Fibroblast of the aortic adventitia (primary cell): Measurements from ENCODE around the gene NR4A1. TPM values are rescaled to one million over a fixed set of nuclear protein-coding genes. Genes with fewer than 3 reads are reported as not detected.

Source experiments
- DNase-seq: peaks from one replicate; pipeline ENCODE4 v3.0.0-alpha.2; 2010; ENCODE audit warnings: low read depth
- H3K4me3 ChIP-seq: 2 replicates; pipeline ENCODE4 v1.5.1; 2011; ENCODE audit warnings: low read depth, mild to moderate bottlenecking, control low read depth, low read length, moderate library complexity
- total RNA-seq: library from RNA; depleted of rRNA; stranded (reverse); fragments of >200 nt; gene quantifications from 2 replicates; pipeline ENCODE4 v1.2.3, GENCODE V29; 2012; ENCODE audit warnings: low replicate concordance
- TF ChIP-seq, protein P1 (sequence below): IDR thresholded peaks from 2 replicates; pipeline ENCODE4 v1.5.1; 2011; ENCODE audit warnings: mild to moderate bottlenecking, low read length, control low read depth, inconsistent platforms; ENCODE audit not compliant: insufficient read depth

The NR4A1 gene
- total RNA-seq, 1 donor = 3.9 TPM

DNA sequence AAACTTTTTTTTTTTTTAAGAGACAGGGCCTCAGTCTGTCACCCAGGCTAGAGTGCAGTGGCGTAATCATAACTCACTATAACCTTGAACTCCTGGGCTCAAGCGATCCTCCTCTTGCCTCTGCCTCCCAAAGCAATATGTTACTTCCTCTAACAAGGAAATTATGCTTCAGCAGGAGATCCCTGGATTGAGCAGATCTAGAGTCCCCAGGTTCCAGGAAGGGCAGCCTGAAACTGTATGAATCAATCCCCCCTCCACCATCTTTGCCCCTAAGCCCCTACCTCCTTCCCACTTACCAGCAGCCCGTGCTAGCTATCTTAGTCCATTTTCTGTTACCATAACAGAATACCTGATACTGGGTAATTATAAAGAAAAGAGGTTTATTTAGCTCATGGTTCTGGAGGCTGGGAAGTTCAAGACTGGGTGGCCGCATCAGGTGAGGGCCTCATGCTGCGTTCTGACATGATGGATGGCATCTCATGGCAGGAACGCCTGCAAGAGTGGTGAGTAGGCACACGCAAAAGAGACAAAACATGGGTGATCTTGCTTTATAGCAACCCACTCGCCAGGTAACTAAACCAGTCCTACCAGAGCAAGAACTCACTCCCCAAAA lies 39.5 kb upstream of the NR4A1 start:
- TF ChIP-seq, protein P1, sequence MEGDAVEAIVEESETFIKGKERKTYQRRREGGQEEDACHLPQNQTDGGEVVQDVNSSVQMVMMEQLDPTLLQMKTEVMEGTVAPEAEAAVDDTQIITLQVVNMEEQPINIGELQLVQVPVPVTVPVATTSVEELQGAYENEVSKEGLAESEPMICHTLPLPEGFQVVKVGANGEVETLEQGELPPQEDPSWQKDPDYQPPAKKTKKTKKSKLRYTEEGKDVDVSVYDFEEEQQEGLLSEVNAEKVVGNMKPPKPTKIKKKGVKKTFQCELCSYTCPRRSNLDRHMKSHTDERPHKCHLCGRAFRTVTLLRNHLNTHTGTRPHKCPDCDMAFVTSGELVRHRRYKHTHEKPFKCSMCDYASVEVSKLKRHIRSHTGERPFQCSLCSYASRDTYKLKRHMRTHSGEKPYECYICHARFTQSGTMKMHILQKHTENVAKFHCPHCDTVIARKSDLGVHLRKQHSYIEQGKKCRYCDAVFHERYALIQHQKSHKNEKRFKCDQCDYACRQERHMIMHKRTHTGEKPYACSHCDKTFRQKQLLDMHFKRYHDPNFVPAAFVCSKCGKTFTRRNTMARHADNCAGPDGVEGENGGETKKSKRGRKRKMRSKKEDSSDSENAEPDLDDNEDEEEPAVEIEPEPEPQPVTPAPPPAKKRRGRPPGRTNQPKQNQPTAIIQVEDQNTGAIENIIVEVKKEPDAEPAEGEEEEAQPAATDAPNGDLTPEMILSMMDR = no peak
- no peak for DNase-seq

DNA sequence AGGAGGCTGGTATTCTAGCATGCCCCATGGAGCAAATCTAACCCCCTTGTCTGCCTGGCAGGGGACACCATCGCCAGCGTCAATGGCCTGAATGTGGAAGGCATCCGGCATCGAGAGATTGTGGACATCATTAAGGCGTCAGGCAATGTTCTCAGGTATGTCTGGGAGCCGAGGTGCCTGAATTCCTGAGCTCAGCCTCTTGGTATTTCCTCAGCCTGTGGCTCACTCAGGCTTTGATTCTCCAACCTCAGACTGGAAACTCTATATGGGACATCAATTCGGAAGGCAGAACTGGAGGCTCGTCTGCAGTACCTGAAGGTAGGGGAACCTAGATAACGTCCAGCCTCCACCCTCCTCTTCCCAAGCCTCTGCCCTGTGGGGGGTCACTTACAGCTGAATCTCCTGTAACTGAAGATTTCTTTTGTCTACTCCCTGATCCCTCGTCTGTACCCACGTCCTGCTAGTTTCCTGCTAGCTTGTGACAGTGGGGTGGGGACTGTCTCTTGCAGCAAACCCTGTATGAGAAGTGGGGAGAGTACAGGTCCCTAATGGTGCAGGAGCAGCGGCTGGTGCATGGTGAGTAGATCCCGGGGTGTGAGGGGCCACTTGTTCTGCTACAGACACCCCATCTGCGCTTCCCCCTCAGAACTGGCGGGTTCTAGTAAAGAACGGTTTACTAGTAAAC lies 37.5 kb upstream of the NR4A1 start:
- no peak for DNase-seq
- no peak overlapping the region for H3K4me3 ChIP-seq
- TF ChIP-seq, protein P1 = no peak

More for the DNA sequence above, 39.5 kb upstream of the NR4A1 start:
- no peak overlapping the region for H3K4me3 ChIP-seq

DNA sequence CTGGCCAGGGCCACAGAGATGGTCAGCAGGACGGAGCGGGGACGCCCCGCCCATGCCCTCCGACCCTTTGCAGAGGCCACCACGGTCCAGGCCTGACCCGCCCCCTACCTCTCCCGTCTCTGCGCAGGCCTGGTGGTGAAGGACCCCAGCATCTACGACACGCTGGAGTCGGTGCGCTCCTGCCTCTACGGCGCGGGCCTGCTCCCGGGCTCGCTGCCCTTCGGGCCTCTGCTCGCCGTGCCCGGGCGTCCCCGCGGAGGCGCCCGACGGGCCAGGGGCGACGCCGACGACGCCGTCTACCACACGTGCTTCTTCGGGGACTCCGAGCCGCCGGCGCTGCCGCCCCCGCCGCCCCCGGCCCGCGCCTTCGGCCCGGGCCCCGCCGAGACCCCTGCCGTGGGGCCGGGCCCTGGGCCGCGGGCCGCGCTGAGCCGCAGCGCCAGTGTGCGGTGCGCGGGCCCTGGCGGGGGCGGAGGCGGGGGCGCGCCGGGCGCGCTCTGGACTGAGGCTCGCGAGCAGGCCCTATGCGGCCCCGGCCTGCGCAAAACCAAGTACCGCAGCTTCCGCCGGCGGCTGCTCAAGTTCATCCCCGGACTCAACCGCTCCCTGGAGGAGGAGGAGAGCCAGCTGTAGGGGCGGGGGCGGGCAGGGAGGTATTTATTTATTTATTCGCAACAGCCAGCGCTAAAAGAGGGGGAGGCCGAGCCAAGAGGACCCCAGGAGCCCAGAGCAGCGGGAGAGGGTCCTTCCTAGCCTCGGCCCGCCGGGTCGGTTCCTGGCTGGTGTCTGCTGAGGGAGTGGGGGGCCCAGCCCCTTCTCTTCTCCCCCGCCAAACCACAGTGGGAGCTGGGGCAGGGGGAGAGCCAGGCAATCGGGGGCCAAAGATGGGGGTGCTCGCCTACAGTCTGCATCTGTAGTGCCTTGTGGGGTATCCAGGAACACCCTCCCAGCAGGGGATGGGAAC lies 36.4 kb upstream of the NR4A1 start:
- TF ChIP-seq, protein P1 = no peak
- H3K4me3 ChIP-seq = no peak overlapping the region
- DNase-seq = no peak

DNA sequence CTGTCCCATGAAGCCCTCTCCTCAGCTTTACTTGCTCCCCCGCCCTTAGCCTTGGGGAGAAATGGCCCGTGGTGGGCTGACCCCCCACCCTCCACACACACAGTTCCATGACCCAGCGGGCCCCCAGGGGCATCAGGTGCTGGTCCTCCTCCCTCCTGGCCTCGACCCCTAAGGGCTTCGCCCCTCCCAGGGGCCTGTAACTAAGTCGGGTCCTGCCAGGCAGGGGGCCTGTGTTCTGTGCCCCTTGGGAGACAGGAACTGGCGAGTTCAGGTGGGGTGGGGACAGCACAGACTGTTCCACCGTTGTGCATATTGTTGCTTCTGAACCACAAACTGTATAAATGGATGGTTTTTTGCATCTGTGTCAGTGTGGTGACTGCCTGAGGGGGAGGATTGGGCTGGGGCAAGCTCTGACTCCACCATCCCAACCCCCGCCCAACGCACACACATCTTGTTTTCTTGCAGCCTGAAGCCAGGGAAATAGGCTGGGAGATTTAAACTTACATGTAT lies 35.7 kb upstream of the NR4A1 start:
- TF ChIP-seq, protein P1 = no peak
- no peak overlapping the region for H3K4me3 ChIP-seq
- DNase-seq = no peak

DNA sequence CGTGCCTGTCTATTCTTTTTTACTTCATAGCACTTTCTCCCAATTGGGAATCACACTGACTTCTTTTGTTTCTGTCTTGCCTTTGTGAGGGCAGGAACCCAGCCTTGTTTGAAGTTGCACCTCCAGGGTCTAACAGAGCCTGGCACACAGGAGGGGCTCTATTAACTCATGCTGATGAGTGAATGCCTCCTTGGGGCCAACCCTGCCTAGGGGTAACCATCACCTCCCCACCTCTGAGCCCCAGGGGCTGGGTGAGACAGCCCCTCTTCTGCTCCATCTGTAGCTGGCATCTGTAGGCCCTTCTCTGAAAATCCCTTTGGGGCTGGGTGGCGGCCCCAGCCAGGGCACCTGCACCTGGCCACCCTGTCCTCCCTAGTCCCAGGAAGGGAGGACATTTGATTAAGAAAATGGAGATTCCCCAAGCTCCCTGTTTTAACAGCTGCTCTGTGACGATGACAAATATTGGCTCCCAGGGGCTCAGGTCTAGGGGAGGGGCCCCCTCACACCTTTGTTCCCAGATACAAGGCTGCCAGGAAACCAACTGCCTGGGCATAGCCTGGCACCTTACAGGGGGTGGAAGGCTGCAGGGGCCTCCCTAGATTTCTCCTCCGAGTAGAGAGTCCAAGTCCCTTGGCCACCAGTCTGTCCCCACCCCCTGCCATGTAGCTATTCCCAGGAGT lies 32.7 kb upstream of the NR4A1 start:
- no peak for DNase-seq
- no peak overlapping the region for H3K4me3 ChIP-seq
- TF ChIP-seq, protein P1 = no peak
